A549 (cell line): ENCODE data around the gene PLEKHA5.

ENCODE experiments used
- CHD2 ChIP-seq: fragments of 150-350 bp; IDR thresholded peaks from 2 replicates; pipeline ENCODE4 v1.6.1; 2014; ENCODE audit warnings: low read length; ENCODE audit not compliant: partially characterized antibody
- CTCF ChIP-seq: fragments of >200 bp; sonication (Bioruptor Twin); formaldehyde crosslinking; IDR thresholded peaks from 3 replicates; pipeline ENCODE4 v1.5.1; 2016
- ESRRA ChIP-seq: fragments of 150-350 bp; IDR thresholded peaks from 2 replicates; pipeline ENCODE4 v1.6.1; 2014; ENCODE audit warnings: mild to moderate bottlenecking, low read length, borderline replicate concordance
- JUN ChIP-seq, 2 experiments: fragments of >200 bp; sonication (Bioruptor Twin); formaldehyde crosslinking; IDR thresholded peaks; 2 replicates in 1 of 2; 3 replicates in 1 of 2; pipeline ENCODE4 v1.6.1; 2016 to 2017
- KDM1A ChIP-seq: fragments of 200-600 bp; sonication (generic); IDR thresholded peaks from 2 replicates; pipeline ENCODE4 v1.6.1; 2016; ENCODE audit warnings: low read depth, mild to moderate bottlenecking
- MYC ChIP-seq: IDR thresholded peaks from 2 replicates; pipeline ENCODE4 v1.6.1; 2012; ENCODE audit warnings: mild to moderate bottlenecking, inconsistent platforms, low read length, improper control_type of control experiment, borderline replicate concordance
- USF2 ChIP-seq: fragments of 450-650 bp; IDR thresholded peaks from 2 replicates; pipeline ENCODE4 v1.6.1; 2014; ENCODE audit warnings: antibody characterized with exemption
- ZFP36 ChIP-seq: fragments of 450-650 bp; IDR thresholded peaks from 2 replicates; pipeline ENCODE4 v1.6.1; 2014; ENCODE audit warnings: borderline replicate concordance; ENCODE audit not compliant: partially characterized antibody
- ZSCAN20 ChIP-seq: fragments of 250-450 bp; sonication (Bioruptor Pico); IDR thresholded peaks from 2 replicates; pipeline ENCODE4 v1.8.0; 2022; ENCODE audit warnings: mild to moderate bottlenecking, moderate library complexity

GRCh38 chr12:19185262-19185929, 55.9 kb downstream of the PLEKHA5 start:
- TF ChIP-seq CTCF = no peak
- no peak for TF ChIP-seq USF2
- no peak for TF ChIP-seq ESRRA
- TF ChIP-seq JUN (IDR thresholded peaks at IDR 0.05) = no peak
- no peak for TF ChIP-seq MYC
- TF ChIP-seq CHD2 = no peak
- no peak for TF ChIP-seq KDM1A
- TF ChIP-seq ZSCAN20 (CRISPR knock-in tag) = no peak
- TF ChIP-seq ZFP36 = no peak
